GM04503 (cell line): ENCODE results near the gene CBS.
"Not testable (repeated sequence)": the region's sequence is repeated elsewhere in the genome, so short reads cannot be mapped to it uniquely, and the experiment has no call there.

Experiments used
- DNase-seq: peaks from one replicate; pipeline ENCODE4 v3.0.0-alpha.2; 2012; ENCODE audit warnings: low read depth

CBS gene

DNA sequence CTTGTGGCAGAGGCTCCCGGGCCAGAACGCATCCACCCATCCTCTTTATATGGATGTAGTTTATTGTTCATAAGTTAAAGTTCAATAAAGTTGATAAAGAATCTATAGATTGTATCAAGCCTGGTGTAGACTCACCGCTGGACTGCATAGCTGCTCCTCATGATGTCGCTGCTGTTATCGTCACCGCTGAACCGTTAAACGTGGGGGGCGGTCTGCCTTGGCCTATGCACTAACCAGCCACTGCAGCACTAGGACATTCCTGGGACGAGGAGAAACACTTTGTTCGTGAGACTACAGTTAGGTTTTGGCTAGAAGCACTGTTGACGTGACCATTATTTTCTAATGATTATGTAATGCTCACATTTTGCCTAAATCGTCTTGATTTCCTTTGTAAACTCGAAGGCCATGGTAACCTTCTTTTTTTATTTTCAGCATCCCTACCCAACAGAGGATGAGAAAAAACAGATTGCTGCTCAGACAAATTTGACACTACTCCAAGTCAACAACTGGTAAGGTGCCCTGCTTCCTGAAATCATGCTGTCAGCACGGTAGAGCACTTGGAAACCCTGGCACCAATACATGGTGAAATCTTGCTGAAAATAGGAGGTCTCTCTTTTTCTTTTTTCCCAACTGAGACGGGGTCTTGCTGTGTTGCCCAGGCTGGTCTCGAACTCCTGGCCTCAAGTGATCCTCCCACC is 51.0 kb downstream of the CBS start:
- DNase-seq, result no peak

DNA sequence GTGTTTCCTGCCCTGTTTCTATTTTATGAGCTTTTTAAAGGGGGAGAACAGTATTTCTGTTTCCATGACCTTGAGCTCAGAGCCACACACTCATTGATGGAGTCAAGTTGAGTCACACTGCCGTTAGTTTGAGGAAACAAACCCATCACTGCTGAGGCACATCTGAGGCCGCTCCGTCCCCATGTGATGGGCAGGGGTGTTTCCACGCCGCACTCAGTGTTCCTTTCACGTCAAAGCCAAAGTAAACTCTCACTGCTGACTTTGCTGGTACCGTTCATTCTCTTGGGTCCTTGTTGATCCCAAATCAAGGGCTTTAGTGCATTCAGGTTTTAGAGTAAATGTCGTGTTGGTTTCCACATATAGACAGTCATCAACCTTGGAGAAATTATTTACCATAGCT is 52.5 kb downstream of the CBS start:
- DNase-seq, result no peak

DNA sequence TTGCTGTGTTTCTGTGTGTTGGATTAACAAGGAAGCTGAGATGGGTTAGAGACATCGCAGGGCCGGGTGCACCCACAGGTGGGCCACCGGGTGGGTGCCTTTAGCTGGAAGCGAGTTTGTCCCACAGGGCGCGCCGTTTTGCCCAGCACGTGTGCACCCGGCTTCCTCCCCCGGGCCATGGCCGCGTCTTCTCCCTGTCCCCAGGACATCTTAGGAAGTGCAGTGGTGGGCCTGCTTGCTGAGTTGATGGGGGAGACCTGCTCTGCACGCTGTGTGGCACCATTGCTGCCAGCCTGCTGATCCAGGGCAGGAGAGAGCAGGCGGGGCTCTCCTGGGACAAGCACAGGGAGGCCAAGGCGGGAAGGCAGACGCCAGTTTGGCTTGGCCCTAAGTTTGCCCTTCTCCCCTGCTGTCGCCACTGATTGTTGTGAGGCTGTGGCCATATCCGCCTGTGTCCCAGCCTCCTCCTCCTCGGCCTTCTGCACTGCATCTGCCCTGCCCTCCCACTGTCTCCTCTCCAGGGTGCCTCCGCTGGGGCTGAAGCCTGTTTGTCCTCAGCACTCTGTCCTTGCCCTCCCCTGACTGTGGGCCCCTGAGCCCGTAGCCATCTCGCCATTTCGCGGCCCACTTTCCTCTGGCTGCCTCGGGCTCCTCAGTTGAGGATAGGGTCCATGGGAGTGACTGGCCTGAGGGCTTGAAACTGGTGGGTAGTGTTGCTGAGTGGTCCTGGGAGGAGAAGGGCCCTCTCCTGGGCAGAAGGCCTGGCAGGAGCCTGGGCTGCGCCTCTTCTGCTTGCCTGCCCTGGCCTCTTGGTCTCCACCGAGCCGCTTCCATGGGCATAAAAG is 53.7 kb downstream of the CBS start:
- no peak for DNase-seq

DNA sequence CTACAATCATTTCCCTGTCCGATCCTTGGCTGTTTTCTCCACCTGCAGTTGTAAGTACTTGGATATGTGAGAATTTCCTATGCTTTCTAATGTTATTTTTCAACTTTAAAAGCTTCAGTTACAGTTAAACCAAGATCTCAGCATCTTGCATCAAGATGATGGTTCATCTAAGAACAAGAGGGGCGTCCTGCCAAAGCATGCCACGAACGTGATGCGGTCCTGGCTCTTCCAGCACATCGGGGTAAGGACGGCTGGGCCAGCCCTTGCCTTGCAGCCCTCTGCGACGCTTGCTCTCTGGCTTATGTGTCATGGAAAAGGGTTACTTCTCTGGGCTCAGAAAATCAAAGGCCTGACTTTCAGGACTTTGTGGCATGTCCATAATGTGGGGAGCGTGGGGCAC is 54.4 kb downstream of the CBS start:
- no peak for DNase-seq

DNA sequence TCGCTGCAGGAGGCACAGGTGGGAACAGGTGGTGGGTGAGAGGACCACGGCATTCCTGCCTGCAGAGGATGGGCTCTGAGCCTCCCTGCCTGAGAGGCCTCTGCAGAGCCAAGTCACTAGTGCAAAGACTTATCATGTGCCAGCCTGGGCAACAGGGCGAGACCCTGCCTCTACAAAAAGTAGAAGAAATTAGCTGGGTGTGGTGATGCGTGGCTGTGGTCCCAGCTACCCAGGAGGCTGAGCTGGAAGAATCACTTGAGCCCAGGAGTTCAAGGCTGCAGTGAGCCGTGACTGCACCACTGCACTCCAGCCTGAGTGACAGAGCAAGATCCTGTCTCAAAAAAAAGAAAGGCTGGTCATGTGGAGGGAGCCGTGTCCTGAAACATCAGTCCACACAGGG is 54.9 kb downstream of the CBS start:
- DNase-seq, result no peak

DNA sequence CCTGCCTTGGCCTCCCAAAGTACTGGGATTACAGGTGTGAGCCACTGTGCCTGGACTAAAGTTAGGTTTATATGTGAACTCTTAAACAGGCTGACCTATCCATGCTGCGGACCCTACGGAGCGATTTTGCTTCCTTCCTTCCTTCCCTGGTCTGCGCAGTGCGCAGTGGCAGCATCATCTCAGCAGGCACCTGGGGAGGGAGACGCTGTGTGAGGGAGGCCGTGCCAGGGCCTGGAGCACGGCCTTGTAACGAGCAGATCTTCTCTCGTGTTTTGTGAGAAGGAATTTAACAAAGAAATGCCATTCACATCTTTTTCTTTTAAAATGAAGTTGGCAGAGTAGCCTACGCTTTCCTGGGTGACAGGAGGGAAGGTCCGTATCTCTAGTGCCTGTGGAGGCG is 55.5 kb downstream of the CBS start:
- DNase-seq, result no peak

DNA sequence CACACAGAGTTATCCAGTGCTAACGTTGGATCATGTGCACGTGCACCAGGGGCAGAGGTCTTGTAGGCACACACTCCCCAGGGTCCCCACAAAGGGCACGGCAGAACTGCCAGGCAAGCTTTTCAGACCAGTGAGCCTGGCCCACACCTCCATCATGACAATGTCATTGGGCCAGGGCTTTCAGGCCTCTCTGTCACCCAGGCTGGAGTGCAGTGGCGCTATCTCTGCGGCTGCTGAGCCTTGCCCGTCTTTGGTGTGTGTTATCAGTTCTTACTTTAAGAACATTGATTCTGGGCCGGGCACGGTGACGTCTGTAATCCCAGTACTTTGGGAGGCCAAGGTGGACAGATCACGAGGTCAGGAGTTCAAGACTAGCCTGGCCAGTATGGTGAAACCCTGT is 57.1 kb downstream of the CBS start:
- DNase-seq, result no peak

DNA sequence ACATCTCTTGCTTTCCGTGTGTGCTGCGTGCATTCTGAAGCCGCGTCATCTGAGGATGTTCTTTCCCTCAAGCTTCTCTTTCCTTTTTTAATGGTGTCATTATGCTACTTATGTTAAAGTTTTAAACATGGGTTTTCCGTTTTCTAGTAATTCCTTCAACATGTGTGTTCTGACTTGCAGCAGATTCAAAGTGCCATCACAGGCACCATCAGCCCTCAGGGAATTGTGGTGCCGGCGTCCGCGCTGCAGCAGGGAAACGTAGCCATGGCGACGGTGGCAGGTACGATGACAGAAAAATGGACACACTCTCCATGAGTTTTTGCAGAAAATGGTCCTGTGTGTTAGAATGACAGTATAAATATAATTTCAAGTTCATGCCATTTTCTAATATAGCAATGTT is 58.9 kb downstream of the CBS start:
- DNase-seq, result no peak

DNA sequence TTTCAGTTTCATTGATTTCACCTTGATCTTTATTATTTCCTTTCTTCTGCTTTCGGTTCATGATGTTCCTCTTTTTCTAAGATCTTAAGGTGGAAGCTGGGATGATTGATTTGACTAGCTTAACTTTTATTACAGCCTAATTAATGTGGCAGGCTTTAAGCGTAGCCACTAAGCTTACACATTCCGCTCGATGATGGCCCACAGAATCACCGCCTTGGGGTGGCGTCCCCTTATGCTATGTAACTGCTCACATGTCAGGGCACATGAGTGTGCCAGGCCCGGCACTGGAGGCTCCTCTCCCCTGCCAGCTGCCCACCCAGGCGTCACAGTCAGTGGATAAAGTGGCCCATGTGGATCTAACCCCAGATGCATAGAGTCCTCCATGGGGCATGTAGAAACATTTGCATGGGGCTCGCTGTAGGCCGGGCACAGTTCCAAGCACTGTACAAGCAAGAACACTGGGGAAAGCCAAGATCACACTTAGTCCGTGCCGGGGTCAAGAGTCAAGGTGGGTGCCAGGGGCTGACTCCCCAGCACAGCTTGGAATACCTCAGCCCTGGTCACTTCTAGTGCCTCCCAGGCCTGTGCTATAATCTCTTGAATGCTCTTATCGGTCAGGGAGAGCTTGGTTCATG is 59.6 kb downstream of the CBS start:
- no peak for DNase-seq

DNA sequence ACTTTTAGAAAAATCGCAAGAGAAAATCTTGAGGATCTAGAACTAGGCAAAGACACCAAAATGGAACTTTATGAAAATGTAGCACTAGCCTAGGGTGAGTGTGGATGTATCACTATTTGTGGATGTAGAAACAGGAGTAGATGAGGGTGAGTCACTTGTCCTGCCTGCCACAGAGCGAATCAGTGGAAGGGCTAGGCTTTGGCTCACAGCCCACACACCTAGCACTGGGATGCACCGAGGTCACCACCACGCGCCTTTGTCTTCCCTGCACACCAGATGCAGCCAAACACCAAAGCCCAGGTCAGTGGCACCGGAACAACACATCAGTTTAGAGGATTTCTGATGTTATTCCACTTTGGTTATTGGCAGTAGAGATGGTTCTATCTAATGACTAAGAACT is 63.0 kb downstream of the CBS start:
- DNase-seq, result no peak

DNA sequence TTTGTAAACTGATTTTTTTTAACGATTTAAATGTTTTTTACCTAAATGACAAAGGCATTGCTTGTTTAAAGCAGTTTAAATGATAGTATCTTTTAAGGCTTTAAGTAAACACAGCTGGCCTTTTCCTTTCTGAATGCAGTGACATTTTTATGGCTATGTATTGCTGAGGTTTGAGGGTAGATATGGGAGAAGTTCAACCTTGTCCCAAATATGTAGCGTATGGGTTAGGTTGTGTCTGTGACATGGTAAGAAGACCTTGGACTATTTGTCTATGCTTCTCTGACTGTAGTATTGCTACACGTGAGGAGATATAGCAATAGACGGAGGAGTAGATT is 68.8 kb downstream of the CBS start:
- no peak for DNase-seq

DNA sequence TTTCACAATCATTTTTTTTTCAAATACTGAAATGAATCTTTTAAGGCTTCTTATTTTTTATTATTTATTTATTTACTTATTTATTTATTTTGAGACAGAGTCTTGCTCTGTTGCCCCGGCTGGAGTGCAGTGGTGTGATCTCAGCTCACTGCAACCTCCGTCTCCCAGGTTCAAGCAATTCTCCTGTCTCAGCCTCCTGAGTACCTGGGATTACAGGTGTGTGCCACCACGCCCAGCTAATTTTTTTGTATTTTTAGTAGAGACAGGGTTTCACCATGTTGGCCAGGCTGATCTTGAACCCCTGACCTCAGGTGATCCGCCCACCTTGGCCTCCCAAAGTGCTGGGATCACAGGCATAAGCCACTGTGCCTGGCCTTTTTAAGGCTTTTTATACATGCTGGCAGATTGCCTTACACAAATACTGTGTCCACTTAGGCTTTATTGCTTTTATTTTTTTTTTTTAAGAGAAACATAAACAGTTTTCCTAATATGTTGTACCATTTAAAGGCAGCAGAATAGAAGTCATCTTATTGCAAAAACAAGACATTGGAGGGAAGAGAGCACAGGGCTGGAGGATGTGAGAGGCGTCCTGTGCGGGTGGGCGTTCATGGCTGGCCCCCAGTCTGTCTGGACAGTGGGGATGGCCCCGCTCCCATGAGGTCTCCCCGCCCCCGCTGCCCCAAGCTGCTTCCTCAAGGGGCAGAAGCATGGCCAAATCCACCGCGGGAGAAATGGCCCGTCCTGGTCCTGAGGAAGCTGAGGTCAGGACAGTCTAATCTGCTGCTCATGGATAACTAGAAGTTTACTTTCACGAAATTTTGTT is 69.4 kb downstream of the CBS start:
- not testable (repeated sequence) for DNase-seq

DNA sequence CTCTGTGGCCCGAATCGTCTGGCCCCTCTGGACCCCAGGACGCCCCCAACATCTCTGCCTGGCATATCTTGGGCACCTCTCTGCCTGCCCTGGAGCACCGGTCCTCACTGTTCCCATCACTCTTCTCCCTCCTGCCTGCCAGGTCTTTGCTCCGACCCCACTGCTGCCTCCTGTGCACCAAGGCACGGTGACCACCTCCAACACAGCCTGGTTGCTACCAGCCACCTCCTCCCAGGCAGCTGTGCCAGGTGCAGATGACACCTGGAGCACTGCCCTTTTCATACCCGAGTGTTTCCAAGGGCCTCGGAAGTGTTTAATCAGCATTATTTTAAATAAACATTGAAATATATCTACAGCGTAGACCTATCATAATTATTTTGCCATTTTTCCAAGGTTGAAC is 70.0 kb downstream of the CBS start:
- no peak for DNase-seq

DNA sequence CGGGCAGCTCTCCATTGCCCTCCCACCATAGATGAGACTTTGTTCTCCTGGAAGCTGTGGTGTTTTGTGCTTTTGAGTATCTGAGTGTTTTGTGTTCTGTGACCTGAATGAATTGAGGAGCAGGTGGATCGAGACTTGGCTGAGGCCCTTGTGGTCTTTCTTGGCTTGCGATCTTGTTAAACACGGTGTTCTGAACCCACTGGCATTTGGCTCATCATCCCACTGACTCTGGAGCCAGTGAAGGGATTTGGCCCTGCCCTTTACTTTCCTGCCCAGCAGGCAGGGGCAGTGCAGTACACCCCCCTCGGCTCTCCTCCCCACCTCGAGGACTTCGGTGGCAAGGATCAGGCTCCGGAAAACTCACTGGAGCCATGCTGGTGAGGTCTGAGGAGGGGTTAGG is 70.7 kb downstream of the CBS start:
- no peak for DNase-seq
